ENCODE data around the gene CRHR1.

Gene CRHR1

DNA sequence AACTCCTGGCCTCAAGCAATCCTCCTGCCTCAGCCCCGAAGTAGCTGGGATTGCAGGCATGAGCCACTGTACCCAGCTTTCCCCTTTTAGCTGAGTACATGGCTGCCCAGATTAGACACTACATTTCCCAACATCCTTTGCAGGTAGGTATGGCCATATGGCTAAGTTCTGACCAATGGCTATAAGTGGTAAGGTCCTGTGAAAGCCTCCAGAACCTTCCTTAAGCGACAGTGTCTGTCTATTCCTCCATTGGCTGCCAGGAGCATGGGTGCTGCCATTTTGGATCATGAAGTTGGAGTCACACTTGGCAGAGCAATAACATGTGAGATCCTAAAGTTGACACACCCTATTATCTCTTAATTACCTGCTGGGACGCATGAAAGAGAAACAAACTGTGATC lies 24.4 kb upstream of the CRHR1 start:
- no peak for DNase-seq

DNA sequence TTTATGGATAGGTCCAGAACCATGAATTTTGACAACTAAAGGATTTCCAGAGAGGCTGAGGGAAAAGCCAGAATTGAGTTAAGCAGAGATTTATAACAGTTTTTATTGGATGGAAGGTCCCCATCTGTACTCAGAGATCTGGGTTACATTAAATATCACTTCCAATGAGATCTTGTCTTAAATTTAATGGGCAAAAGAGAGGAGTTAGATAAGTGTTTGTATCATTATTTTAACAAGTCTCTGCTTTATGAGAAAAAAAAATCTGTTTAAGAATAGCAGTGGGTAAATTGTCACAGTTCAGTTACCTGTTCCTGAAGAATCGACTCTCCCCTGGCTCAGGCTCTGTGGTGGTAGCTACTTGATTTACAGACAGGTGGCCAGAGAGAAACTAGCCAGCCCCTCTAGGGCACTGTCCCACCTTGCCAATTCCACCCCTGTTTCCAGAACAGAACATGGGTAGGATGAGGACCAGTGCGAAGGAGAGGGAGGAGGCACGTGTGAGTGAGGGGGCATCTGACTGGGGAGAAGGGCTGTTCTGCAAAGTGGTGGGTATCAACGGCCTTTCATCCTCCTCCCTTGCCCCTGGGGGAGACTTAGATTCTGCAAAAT lies 22.1 kb upstream of the CRHR1 start:
- no peak for DNase-seq

DNA sequence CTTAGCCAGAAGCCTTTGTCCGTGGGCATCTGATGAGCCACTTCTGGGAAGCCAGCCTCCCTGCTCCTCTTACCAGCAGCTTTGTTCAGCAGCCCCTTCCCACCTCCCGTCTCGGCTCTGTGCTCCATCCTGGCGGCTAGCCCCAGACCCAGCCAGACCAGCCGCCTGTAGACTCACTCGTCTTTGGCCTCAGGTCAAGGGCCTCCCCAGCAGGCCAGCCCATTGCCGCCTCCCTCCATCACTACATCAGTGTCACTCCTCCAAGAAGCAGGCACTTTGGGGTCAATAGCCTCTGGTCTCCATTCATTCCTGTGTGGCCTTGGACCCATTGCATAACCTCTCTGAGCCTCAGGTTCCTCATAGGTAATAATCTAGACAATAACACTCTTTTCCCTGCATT lies 20.9 kb upstream of the CRHR1 start:
- DNase-seq: no peak

DNA sequence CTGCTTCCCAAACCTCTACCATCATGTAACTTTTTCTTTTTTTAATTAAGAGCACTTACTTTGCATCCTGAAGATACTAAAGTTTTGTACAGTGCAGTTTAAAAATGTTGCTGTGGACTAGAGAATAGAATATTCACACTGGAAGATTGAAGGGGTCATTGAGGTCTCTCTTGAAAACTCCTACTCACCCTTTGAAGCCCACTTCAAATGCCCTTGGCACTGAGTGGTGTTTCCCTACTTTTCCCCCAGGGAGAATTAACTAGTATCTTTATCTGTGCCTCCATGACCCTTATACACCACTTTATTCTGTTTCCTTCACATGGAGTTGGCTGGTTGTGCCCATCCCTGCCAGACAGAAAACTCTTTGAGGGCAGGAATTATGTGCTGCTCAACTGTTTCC lies 19.6 kb upstream of the CRHR1 start:
- no peak for DNase-seq

DNA sequence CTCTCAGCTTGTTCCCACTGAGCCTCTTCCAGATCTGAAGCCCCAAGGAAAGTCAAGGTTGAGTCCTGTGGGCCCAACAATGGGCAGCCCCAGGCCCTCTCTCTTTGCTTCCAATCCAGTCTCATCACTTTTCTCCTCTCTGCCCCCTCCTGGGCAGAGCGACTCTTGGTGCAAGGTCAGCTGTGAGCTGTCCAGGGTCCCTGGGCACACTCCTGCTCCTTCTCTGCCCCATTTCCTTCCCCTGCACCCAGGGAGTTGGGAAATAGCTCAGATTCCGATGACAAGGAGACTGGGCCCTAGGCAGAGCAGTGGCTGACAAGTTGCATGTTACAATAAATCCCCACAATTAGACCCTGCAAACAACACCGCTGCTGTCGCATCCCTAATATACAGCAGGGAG lies 16.1 kb upstream of the CRHR1 start:
- no peak for DNase-seq

DNA sequence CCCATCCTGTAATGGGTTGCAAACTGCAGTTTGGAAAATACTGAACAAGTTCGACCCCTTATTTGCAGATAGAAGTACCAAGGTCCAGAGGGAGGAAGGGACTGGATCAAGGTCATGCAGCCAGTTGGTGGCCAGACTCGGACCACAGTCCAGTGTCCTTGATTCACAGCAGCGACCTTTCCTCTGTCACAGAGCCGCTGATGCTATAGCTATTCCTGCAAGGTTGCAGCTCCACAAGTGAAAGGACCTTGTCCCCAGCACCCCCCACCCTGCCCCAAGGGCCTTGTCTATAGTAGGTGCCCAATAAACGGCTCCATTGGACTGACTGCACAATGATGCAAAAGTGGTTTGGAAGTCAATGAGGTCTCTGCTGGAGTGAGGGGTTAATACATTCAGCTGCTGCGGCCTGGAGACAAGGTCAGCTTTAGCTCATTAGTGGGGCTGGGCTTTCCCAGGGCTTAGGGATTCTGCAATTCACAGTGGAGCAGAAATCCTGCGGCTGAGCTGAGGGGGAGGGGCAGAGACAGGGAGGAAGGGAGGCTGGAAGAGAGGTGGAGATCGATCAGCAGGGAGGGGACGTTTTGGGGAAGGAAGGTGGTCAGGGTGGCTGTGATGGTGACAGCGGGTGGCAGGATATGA lies 13.4 kb upstream of the CRHR1 start:
- DNase-seq: no peak

DNA sequence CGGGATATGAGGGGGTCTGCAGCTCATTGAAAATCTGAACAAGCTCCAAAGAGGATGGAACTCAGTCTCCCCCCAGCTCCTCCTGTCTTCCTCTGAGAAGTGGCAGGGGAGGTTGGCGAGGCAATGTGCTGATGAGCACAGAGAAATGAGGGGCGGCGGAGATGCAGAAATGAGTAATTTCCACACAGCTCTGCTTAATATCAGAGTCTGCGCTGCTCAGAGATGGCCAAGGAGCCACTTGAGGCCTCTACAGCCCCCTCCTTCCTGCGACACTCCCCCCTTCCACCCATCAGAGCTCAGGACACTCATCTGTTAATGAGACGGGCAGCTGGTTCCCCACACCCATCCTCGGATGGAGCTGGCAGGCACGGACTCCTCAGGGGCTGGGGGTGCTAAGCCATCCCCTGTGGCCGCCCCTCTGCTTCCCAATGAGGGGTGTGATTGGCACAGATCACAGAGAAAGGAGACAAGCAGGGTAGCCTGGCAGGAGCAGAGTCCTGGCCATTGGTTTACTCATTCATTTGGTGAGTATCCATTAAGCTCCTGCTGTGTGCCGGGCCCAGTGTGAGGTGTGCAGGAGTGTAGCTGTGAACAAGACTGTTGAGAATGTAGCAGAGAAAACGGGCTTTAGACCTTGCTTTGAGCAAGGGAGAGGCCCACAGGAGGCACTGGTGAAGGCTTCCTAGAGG lies 12.7 kb upstream of the CRHR1 start:
- DNase-seq: no peak

DNA sequence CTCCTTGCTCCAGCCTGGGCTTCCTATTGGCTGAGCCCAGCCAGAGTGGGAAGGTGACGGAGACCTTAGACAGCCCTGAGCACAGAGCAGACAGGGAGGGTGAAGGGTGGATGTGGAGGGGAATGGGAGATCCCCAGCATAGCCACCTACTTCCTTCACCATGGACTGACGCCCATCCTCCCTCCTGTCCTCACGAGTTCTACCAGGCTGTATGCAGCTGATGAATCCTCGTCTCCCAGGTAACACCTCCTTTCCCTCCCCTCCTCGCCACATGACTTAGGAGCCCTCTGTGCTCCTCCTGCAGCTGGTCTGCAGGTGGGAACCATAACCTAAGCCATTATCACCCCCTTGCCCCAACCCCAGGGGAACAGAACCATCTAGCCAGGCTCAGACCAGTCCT lies 9.0 kb upstream of the CRHR1 start:
- no peak for DNase-seq

DNA sequence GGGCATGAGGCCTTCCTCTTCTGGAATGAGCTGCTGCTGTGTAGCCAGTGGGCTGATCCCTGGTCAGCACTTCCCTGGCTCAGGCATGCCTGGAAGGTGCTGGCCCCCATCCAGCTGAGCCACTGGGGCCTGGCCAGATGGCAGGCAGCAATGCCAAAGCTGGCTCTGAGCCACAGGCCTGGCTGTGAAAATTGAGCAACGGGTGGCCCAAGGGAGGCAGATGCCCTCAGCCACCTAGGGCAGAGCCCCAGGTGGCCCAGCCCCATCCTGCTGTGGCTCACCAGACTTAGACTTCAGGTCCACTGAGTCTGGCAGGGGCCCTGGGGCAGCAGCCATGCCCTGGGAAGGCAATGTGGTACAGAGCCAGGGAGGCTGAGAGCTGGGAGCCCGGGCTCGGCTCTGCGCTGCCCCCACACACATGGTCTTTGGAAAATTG lies 8.5 kb upstream of the CRHR1 start:
- DNase-seq: no peak

DNA sequence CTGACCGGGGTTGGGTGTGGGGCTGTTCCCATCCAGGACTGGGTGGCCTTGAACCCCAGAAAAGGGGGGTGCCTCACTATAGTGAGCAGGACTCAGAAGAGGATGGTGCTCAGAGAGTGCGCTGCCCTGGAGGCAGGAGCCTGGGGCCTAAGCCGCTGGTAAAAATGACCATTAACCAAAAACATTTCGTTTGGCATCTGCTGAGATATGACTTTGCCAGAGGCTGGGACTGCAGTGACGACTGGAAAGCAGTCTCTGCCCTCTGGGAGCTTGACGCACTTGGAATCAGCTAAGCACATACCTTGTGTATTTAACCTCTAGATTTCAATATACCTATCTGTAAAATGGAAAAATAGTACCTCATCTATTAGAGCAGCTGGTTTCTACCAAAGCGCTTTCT lies 7.2 kb upstream of the CRHR1 start:
- no peak for DNase-seq

DNA sequence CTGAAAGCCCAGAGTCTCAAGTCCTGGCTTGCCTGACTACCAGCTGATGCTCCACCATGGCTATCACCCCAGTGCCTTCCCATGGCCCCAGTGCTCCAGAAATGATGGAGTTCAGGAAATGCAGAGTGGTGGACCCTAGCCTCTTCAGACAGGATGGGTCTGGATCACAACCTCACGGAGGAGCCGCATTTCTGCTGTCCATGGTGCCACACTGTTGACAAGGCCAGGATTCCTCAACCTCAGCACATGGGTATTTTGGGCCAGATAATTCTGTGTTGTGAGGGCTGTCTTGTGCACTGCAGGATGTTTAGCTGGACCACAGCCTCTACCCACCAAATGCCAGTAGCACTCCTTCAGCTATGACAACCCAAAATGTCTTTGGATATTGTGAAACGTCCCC lies 6.7 kb upstream of the CRHR1 start:
- DNase-seq: no peak

DNA sequence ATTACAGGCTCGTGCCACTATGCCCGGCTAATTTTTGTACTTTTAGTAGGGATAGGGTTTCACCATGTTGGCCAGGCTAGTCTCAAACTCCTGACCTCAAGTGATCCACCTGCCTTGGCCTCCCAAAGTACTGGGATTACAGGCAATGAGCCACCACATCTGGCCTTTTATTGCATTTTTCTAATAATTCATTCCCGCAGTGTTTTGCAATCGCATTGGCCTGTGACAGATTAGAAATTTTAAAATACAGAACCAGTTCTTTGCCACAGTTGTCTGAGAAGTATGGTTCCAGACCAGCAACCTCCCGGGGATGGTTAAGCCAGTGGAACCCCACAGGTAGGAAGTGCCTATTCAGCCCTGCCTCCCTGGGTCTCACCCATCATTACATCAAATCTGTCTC lies 3.2 kb upstream of the CRHR1 start:
- no peak for DNase-seq

DNA sequence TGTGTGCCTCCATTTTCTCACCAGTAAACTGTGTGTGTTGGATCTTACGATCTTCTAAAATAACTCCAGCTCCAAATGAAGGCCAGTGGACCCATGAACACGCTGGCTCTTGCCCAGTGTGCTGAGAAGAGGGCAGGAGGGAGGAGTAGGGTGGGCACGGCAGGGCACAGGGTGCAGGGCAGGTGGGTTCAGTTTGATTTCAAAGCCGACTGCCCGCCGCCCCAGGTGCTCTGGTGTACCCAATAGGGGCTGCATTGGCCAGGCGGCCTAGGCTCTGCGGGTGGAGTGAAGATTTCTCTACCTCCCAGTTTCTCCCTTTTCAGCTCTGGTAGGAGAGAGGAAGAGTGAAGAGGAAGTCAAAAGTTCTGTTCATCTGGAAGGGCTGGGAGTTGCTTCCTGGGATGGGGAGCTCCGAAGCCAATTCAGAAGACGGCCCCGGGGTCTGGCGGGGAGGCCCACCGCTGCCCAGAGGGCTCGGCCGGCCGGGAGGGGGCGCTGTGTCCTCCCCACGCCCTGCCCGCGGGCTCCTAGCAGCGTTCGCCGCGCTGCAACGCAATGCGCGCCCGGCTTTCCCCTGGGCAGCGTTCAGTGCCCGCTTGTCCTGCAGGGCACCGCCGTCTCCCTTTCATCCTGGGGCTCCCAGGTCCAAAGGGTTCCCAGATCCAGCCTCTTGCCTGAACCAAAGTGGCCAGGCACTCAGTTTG lies 1.1 kb upstream of the CRHR1 start:
- peak in 1 of 2 donors; percentile 16 for DNase-seq

DNA sequence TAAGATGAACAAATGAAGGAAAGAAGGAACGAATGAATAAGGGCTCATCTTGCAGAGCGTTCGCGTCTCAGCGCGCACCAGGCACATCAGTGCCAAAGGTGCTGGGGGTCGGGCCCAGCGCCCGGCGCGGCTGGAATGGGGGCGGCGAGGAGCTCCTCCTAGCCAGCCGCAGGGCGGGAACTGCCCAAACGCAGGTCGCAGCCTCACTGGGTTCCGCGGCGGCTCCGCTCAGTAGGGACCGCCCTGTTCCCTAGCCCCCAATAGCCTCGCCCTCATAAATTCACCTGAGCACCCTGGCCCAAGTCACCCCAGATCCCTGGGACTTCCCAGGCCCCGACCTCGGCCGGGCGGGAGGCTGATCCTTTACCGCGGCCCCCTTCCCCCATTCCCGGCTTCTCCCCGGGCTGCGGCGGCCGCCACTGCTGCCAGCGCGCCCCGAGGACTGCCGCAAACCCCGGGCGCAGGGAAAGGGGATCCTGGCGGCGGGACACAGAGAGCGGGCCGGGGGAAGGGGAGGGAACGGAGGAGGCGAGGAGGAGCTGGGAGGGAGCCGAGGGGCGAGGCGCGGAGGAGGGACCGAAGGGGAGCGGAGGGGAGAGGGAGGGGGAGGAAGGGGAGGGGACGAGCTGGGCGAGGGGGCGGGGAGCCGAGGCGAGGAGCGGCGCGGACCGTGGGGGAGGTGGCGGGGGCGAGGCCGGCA lies 377 bp upstream of the CRHR1 start:
- DNase-seq: peak; percentile 11 to 14

DNA sequence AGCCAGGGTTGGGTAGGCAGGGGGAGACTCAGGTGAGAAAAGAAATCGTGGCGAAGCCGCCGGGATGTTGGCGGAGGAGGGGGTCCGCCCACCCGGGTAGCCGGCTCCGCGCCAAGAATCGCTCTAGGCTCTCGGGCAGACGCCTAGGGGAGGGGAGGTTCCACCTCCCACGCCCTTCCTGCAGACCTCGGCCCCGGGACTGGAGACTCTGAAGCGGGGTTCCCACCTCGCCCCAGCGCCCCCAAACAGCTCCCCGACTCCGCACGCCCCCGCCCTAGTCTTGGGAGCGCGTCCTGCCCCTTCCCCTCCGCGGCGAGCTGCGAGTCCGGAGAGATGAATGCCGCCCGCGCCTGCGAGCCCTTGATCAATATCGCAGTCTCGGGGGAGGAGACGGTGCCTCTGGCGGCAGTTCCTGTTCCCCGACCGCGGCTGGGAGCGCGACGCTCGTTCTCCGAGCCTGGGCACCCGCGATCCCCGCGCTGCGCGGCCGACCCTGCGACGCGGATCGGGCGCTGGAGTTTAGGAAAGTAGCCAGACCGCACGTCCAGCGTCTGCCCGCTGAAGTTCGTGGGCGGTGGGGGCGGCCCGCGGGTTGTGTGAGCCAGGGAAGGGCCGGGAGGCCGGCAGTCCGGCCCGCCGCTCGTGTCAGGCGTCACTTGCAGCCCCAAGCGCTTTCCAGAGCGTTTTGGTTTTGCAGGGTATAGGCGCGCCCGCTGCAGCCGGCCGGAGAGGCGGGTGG lies 790 bp downstream of the CRHR1 start:
- DNase-seq: peak; percentile 19 to 27

DNA sequence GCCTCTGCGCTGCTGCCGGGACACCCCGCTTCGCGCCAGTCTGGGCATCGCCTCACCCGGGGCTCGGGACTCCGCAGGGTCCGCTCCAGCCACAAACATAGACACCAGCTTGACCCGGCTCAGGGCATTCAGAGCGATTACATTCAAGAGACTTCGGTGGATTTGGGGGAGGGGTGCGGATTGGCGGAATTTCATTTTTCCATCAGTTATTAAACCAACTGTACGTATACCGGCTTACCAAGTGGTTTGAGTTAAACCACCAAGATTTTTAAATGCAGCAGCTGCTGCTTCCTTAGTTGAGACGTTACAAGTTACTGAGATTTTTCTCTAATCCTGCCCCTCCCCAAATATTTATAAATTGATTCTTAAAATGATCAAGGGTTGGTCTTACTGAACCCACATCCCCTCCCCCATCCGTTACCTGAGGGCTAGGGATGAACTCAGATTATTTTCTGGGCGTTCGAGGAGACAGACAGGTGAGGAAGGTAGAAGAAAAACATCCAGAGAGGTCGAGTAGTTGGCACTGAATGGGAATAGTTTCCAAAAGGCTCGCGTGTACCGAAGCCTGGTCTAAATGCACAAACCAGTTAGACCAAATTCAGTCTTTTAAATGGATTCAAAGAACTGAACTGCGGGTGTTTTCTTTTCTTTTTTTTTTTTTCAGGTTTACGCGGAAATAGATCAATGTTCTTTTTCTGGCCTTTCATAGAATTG lies 1.5 kb downstream of the CRHR1 start:
- DNase-seq: no peak

DNA sequence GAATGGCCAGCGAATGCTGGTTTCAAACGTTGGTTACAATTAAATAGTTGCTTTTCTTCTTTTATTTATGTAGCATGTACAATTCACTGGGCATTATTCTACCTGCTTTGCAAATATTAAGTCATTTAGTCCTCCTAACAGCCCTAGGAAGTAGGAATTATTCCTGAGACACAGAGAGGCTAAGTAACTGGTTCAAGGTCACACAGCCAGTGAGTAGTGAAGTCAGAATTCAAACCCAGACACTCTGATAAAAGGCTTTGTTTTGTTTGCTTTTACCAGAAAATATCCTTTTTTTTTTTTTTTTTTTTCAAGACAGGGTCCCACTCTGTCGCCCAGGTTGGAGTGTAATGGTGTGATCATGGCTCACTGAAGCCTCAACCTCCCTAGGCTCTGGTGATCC lies 2.2 kb downstream of the CRHR1 start:
- DNase-seq: no peak

DNA sequence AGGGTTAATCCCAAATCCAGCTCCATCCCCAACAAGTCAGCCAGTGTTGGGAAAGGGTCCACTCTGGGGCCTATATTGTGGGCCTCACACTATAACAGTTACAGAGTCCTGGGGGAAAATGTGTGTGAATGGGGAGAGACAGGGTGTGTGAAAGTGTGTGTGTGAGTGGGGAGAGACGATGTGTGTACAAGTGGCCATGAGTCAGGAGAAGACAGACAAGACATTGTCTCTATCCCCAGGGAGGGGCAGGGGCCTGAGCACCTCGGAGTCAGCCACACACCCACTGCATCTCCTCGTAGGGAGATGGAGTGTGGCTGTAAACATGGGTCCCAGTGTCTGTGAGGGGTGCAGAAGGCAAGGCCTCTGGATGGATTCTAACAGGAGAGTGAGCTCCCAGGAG lies 2.9 kb downstream of the CRHR1 start:
- no peak for DNase-seq

DNA sequence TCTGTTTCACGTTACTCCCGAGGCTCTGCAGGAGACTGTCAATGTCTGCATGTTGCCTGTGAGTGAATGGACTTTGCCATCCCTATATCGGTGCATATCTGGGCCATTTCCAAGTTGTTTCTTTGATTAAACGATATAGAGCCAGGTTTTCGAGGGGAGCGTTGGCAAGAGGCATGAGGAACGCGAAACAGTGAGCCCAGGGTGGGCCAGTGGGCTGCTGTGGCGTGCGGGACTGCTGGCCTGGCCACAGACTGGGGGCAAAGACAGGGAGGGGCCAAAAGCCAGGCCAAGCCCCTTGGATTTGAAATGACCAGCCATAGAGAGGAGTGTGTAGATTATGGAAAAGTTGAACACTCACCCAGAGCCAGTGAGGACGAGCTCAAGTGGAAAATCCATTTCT lies 3.5 kb downstream of the CRHR1 start:
- DNase-seq: no peak

DNA sequence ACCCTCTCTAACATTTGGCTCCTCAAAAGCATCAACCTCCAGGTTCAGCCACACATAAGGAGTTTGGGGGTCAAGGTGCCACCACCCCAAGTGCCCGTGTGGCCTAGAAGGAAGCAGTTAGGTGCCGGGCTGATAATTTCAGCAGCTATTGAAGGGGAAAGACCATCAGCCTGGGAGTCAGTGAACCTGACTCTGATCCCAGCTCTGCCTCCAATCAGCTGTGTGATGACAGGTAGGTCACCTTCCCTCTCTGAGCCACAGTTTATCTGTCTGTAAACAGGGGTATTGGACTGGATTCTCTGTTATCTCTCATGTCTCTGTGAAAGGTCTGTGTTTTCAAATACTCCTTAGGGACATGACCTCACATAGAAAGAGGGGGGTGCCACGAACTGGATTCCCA lies 3.9 kb downstream of the CRHR1 start:
- DNase-seq: no peak

DNA sequence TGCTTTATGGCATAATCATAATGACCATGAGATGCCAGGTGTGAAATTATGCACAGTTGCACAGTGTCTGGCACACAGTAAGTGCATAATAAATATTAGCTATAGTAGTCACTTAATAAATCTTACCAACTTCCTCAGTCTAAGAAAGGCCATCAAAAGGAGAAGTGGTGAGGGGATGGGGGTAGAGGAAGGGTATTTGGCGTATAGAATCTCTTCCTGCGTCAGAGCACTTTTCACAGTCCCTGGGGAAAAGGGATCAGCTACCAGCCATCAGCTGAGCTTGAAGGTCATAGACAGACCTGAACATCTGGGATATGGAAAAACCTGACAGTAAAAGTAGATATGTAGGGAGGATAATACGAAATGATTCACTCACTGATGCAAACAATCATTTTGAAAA lies 5.8 kb downstream of the CRHR1 start:
- DNase-seq: no peak

Measured in activated CD4-positive, alpha-beta T cell treated with anti-CD3 and anti-CD28 coated beads for 4 hours (primary cell).